CD4-positive, alpha-beta T cell treated with Interleukin-17A for 1 hour (primary cell): ENCODE results near the gene PIWIL1.

Experiments
- DNase-seq: peaks from one replicate; pipeline ENCODE4 v3.0.0-alpha.2; 2020

Gene PIWIL1

DNA sequence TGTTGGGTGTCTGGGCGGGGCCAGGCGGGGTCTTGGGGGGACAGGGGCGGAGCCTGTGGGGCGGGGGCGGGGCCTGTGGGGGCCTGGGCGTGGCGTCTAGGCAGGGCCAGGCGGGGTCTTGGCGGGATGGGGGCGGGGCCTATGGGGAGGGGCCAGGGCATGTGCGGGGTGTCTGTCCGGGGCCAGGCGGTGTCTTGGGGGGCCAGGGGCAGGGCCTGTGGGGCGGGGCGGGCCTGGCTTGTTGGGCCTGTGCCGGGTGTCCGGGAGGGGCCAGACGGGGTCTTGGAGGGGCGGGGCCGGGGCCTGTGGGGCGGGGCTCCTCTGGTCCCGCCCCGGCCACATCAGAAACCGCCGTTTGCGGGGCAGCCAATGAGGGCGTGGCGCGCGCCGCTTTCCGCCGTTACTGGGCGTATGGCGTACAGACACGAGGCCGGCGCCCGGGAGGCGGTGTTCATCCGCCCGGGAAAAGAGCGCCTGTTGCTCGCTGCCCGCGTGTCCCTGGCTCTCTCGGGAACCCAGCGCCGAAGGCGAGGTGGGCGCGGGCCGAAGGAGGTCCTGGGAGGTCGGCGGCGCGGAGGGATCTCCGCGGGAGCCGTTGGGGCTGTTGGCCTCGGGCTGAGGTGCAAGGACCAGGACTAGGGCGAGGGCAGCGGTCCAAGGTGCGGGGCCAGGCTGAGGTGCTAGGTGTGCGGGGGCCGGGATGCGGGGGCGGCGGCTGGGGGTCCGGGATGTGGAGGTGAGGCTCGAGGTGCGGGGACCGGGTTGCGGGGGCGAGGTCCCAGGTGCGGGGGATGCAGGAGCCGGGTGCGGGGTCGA lies at the start of gene PIWIL1:
Gene PIWIL1, plus strand, starts transcription at position 400 of the 816 bp plus-strand sequence. CDS start 4,705 bp downstream, outside the sequence.
- DNase-seq: no peak

GRCh38 chr12:130288206-130288605 lies 49.5 kb upstream of the PIWIL1 start:
- DNase-seq: no peak

DNA sequence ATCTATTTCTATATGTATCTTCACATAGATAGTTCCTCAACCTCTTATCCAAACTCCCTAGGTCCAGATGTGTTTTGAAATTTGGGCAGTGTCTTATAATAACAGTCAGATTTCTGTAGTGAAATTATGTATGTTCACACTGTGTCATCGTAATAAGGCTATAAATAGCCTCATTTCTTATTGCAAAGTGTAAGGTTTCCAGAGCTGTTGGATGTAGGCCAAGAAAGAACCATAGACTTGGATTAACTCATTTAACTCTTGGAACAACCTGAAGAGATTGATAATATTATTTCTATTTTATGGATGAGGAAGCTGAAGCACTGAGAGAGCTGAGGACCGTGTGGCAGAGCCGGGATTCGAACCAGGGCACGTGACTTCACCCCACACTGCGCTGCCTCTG lies 49.0 kb upstream of the PIWIL1 start:
- DNase-seq: no peak

DNA sequence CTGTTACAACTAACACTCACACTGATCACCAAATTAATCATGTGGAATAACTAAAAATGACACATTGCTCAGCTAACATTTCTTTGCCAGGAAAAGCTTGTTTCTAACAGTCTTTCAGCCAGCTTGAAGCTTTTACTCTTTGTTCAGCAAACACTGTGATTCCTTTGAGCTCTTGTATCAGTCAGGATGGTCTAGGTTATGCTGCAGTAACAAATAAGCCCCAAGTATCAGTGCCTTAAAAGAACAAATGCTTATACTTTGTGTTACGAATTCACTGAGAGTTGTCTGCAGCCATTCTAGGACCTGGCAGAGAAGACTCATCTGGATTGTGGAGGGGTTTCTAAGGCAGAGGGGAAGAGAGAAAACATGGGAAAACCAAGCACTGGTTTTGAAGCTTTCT lies 47.6 kb upstream of the PIWIL1 start:
- no peak for DNase-seq

- no peak for DNase-seq
Observed at GRCh38 chr12:130298322-130299021, 39.2 kb upstream of the PIWIL1 start.

DNA sequence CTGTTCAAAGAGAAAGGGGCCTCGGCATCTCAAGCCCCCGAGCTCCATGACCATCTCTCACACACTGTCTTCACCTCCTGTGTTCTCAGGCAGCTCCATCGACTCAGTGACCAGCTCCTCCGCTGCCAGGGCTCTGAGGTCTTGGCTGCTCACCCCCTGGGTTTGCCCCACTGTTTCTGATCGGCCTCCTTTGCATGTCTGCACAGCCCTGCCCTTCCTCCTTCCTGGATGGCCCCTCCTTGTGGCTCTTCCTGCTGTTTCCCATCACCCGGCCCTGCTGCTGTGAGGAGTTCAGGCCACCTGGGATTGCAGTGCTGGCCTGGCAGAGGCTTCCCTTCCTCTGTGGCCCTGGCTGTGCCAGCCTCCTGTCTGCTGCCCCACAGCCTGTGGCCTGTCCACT lies 38.1 kb upstream of the PIWIL1 start:
- no peak for DNase-seq

DNA sequence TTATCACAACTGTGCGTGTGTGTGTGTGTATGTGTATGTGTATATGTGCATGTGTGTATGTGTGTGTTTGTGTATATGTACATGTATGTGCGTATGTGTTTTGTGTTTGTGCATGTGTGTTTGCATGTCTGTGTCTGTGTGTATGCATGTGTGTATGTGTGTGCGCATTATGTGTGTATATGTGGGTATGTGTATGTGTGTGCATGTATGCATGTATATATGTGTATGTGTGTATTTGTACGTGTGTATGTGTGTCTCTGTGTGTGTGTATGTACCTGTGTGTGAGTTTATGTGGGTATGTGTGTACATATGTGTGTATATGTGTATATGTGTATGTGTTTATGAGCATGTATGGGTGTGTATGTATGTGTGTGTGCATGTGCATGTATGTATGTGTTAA lies 37.6 kb upstream of the PIWIL1 start:
- DNase-seq: no peak

DNA sequence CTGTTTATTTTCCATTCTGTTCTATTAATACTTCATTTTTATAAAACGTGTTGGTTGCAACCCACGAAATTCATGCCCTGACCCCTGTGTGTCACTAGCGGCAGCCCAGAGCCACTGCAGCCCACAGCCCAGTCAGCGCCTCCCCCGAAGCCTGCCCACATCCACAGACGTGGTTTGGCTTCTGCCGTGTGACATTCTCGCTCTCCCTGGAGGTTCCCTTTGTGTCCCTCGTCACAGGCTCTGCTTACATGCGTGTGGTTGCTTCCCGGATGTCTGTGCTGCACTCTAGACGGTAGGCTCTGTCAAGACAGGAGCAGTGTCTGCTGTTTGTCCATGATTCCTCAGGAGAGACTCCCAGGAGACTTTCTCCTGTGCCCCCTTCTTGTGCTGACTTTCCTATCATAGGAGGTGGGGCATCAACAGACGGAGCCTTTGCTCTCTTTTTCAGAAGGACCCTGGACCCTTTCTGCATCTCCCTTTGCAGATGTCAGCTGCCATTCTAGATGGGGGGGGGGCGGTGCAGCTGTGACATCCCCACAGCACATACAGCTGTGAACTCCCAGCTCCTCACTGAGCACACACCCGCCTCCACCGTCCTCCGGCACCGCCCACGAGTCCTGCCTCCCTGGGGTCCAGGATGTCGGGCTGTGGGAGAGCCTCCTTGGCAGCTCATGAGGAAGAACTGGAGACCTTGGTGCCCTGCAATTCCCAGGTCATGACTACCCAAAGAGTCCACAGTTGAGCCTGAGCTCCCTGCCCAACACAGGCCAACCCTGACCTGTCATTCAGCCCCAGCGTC lies 36.8 kb upstream of the PIWIL1 start:
- DNase-seq: no peak

DNA sequence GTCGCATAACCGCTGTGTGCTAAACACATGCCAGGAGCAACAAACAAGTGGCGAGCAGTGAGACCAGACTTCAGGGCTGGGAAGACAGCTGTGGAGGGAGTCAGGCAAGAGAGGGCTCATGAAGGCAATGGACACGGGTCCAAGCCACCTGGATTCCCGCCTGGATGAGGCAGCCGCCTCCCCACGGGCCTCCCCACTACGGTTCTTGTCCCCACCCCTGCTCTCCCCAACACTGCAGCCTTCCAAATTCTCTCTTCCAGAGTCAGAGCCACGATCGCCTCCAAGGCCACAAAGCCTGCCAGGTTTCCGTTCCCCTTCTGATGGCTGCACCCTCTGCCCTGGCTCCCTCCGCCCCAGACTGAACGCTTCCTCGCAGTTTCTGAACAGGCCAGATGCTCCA lies 36.1 kb upstream of the PIWIL1 start:
- no peak for DNase-seq

DNA sequence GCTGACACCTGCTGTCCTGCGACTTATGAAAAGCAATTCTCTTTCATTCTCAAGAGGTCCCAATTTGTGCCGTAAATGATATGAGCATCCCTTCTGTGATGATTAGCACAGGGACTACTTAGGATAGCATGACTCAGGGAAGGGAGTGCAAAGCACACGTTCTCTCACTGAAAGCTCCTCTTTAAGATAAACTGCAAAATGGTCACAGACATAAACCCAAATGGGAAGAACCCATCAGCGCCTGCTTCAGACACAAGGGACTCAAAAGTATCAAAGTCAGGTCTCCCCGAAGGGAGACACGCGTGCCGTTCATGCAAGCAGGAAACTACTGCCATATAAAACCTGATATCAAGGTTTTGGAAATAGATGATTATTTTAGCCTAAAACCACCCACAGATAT lies 33.9 kb upstream of the PIWIL1 start:
- DNase-seq: no peak

- DNase-seq: no peak
Observed at GRCh38 chr12:130307859-130308258, 29.8 kb upstream of the PIWIL1 start.

- no peak for DNase-seq
Observed at GRCh38 chr12:130308393-130308792, 29.3 kb upstream of the PIWIL1 start.

- DNase-seq: no peak
Observed at GRCh38 chr12:130316251-130316650, 21.4 kb upstream of the PIWIL1 start.

GRCh38 chr12:130320536-130320935 lies 17.2 kb upstream of the PIWIL1 start:
- DNase-seq: no peak

- DNase-seq: no peak
Observed at GRCh38 chr12:130322263-130322662, 15.4 kb upstream of the PIWIL1 start.

DNA sequence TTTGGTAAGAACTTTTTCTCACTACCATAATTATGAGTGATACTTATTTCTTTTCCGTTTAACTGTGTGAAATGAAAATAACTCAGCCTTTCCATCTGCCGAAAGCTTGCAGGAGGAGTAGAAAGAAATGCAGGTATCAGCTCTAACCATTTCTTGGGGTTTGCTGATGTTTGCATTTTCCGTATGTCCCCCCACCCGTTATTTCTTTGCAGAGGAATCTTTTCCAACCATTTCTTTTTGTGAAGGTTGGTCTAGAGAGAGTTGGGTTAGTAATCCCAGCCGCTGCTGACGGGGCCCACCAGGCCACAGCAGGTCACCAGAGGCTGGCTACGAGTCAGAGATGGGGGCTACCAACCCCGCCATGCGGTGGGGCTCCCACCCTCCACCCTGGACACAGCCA lies 7.0 kb upstream of the PIWIL1 start:
- DNase-seq: no peak

- DNase-seq: no peak
Observed at GRCh38 chr12:130331146-130331545, 6.5 kb upstream of the PIWIL1 start.

DNA sequence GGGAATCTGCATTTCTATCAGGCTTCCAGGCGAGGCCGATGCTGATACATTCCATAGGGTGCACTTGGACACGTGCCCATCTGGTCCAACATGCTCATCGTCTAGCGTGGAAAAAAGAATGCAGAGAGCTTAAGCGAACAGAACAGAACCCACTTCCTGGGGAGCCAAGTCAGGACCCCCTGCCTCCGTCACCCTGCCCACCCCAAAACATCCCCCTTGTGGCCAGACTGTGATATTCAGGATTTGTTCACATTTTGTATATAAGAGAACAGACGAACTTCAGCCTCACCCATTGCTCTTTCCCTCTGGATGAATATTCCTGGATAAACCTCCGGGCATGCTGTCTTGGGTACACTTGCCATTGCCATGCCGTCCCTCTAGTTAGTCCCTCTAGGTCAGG lies 4.3 kb upstream of the PIWIL1 start:
- no peak for DNase-seq

DNA sequence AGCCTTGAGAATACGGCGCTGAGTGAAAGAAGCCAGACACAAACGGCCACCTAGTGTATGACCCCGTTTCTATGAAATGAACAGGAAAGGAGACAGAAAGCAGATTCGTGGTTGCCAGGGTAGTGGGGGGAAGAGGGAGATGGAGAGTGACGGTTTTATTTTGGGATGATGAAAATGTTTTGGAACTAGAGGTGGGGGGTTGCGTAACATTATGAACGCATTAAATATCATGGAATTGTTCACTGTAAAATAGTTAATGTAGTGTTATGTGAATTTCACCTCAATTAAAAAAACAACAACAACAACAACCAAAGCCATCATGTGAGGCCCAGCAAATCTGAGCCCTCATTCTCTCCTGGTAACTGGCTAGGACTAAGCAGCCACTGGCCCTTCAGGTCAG lies 3.3 kb upstream of the PIWIL1 start:
- DNase-seq: no peak

GRCh38 chr12:130334937-130335336 lies 2.8 kb upstream of the PIWIL1 start:
- no peak for DNase-seq

- peak; percentile 32 for DNase-seq
Observed at GRCh38 chr12:130335517-130336392, 1.9 kb upstream of the PIWIL1 start.

- no peak for DNase-seq
Observed at GRCh38 chr12:130336723-130337487, 782 bp upstream of the PIWIL1 start.
